Prostate gland (tissue), 2 donors: ENCODE measurements around the gene IFIT3.

Experiments
- POLR2A ChIP-seq: fragments of 450-650 bp; IDR thresholded peaks from one replicate; pipeline ENCODE4 v1.6.1; 2016; ENCODE audit warnings: antibody characterized with exemption, mild to moderate bottlenecking
- TF ChIP-seq, protein P1 (sequence below), 4 experiments: fragments of 200-600 bp in 2 of 4; fragments of 450-650 bp in 2 of 4; sonication (generic) in 2 of 4; IDR thresholded peaks; 1 replicate in 3 of 4; 2 replicates in 1 of 4; pipeline ENCODE4 v1.5.1; 2016 to 2019; ENCODE audit warnings: antibody characterized with exemption in 4 of 4, mild to moderate bottlenecking in 2 of 4, moderate library complexity in 2 of 4

GRCh38 chr10:89377705-89378637 lies 50.2 kb downstream of the IFIT3 start, which contains the start of gene IFIT1B:
- TF ChIP-seq, protein P1, sequence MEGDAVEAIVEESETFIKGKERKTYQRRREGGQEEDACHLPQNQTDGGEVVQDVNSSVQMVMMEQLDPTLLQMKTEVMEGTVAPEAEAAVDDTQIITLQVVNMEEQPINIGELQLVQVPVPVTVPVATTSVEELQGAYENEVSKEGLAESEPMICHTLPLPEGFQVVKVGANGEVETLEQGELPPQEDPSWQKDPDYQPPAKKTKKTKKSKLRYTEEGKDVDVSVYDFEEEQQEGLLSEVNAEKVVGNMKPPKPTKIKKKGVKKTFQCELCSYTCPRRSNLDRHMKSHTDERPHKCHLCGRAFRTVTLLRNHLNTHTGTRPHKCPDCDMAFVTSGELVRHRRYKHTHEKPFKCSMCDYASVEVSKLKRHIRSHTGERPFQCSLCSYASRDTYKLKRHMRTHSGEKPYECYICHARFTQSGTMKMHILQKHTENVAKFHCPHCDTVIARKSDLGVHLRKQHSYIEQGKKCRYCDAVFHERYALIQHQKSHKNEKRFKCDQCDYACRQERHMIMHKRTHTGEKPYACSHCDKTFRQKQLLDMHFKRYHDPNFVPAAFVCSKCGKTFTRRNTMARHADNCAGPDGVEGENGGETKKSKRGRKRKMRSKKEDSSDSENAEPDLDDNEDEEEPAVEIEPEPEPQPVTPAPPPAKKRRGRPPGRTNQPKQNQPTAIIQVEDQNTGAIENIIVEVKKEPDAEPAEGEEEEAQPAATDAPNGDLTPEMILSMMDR (IDR thresholded peaks at IDR 0.05) = no peak
- no peak for TF ChIP-seq POLR2A
